Activated T-cell treated with anti-CD3 and anti-CD28 coated beads, Interleukin-2, amount 50 U/mL, for 72 hours (primary cell): ENCODE data around the gene XRCC6. TPM values are rescaled to one million over a fixed set of nuclear protein-coding genes. Genes with fewer than 3 reads are reported as not detected.
A peak's percentile ranks its signal among the peaks of the same experiment; 100 is the strongest.
"Not testable (repeated sequence)": the region's sequence is repeated elsewhere in the genome, so short reads cannot be mapped to it uniquely, and the experiment has no call there.

Experiments used
- ATAC-seq, 2 donors: fragments of 150-1000 bp; cut with Tn5 transposase; replicated peaks in 1 of 2; 2 replicates each; pipeline ENCODE4 v1.10.0; 2021; ENCODE audit warnings: moderate library complexity in 2 of 2, mild to moderate bottlenecking in 1 of 2
- DNase-seq, 2 donors: peaks; one replicate each; pipeline ENCODE4 v3.0.0; 2021 to 2022; ENCODE audit warnings: mixed read lengths in 1 of 2
- H3K27ac Mint-ChIP-seq: one replicate; pipeline ENCODE4 v1.8.0; 2022; ENCODE audit warnings: mild to moderate bottlenecking, moderate library complexity, mixed read lengths
- H3K27me3 Mint-ChIP-seq: one replicate; pipeline ENCODE4 v1.8.0; 2022; ENCODE audit warnings: low read depth, mixed read lengths
- H3K36me3 Mint-ChIP-seq, 2 donors: one replicate each; pipeline ENCODE4 v1.8.0; 2022; ENCODE audit warnings: mixed read lengths in 2 of 2, mild to moderate bottlenecking in 1 of 2; ENCODE audit not compliant: insufficient read depth in 2 of 2
- H3K4me1 Mint-ChIP-seq: one replicate; pipeline ENCODE4 v1.8.0; 2022; ENCODE audit warnings: low read depth, mixed read lengths
- H3K4me3 Mint-ChIP-seq, 2 donors: one replicate each; pipeline ENCODE4 v1.8.0; 2022; ENCODE audit warnings: mild to moderate bottlenecking in 2 of 2, mixed read lengths in 2 of 2, moderate library complexity in 2 of 2
- H3K9me3 Mint-ChIP-seq, 2 donors: one replicate each; pipeline ENCODE4 v1.8.0; 2022; ENCODE audit warnings: mixed read lengths in 2 of 2
- total RNA-seq, 2 donors: library from RNA; stranded (reverse); gene quantifications; one replicate each; pipeline ENCODE4 v1.2.3, GENCODE V29; 2022

The XRCC6 gene
- total RNA-seq = 100 to 1,000 TPM; 271 to 315 TPM

GRCh38 chr22:41621099-41621910 lies at the start of gene XRCC6:
TSS of gene XRCC6 (plus strand) at chr22:41621295. CDS start at chr22:41622005, 710 bp downstream.
- H3K27me3 Mint-ChIP-seq = no peaks in the 10 kb centered on the region
- no peaks in the 10 kb centered on the region for H3K9me3 Mint-ChIP-seq
- peak; percentile 99 to 100 for DNase-seq
- H3K4me3 Mint-ChIP-seq = peak within 1 kb of the TSS; percentile 95 to 99
- peak within 1 kb of the TSS; percentile 97 for H3K27ac Mint-ChIP-seq
- H3K4me1 Mint-ChIP-seq = peaks cover 55% of the 10 kb centered on the region
- peak; percentile 93 for ATAC-seq
- H3K36me3 Mint-ChIP-seq = peaks cover 7 to 16% of the 10 kb centered on the region in 2 donors

- ATAC-seq = no peak
- Mint-ChIP-seq H3K4me1 (no peaks in the 10 kb centered on the region), H3K27ac (no peak overlapping the region), H3K4me3 (no peak overlapping the region), H3K9me3 (no peaks in the 10 kb centered on the region), H3K27me3 (no peaks in the 10 kb centered on the region), H3K36me3 (no peaks in the 10 kb centered on the region)
- DNase-seq = no peak
Measured at GRCh38 chr22:41571786-41572185, 49.3 kb upstream of the XRCC6 start.

GRCh38 chr22:41572305-41572704 lies 48.8 kb upstream of the XRCC6 start:
- not testable (repeated sequence) for H3K27me3 Mint-ChIP-seq, H3K4me3 Mint-ChIP-seq, DNase-seq, H3K9me3 Mint-ChIP-seq, H3K4me1 Mint-ChIP-seq, H3K36me3 Mint-ChIP-seq, ATAC-seq, H3K27ac Mint-ChIP-seq

- ATAC-seq = no peak
- no peaks in the 10 kb centered on the region for H3K4me1 Mint-ChIP-seq
Measured at GRCh38 chr22:41573677-41574076, 47.4 kb upstream of the XRCC6 start.

GRCh38 chr22:41574847-41575381 lies 46.2 kb upstream of the XRCC6 start:
- Mint-ChIP-seq H3K27me3 (no peaks in the 10 kb centered on the region), H3K4me1 (no peaks in the 10 kb centered on the region), H3K4me3 (no peak overlapping the region), H3K36me3 (no peaks in the 10 kb centered on the region), H3K9me3 (no peaks in the 10 kb centered on the region), H3K27ac (no peak overlapping the region)
- DNase-seq (no peak), ATAC-seq (peak in 1 of 2 donors; percentile 15)

More at GRCh38 chr22:41573677-41574076, 47.4 kb upstream of the XRCC6 start:
- Mint-ChIP-seq H3K27ac (no peak overlapping the region), H3K27me3 (no peaks in the 10 kb centered on the region), H3K36me3 (no peaks in the 10 kb centered on the region), H3K9me3 (no peaks in the 10 kb centered on the region), H3K4me3 (no peak overlapping the region)
- DNase-seq = no peak

GRCh38 chr22:41575533-41575932 lies 45.6 kb upstream of the XRCC6 start:
- ATAC-seq (no peak), DNase-seq (no peak)
- H3K4me1 Mint-ChIP-seq = no peaks in the 10 kb centered on the region
- H3K27ac Mint-ChIP-seq = no peak overlapping the region
- no peak overlapping the region for H3K4me3 Mint-ChIP-seq
- H3K36me3 Mint-ChIP-seq = peaks cover 0 to 5% of the 10 kb centered on the region in 2 donors
- H3K27me3 Mint-ChIP-seq = no peaks in the 10 kb centered on the region
- no peaks in the 10 kb centered on the region for H3K9me3 Mint-ChIP-seq

- no peaks in the 10 kb centered on the region for H3K4me1 Mint-ChIP-seq
- DNase-seq = peak; percentile 37 to 42
- ATAC-seq = peak in 1 of 2 donors; percentile 50
- peaks cover 0 to 5% of the 10 kb centered on the region in 2 donors for H3K36me3 Mint-ChIP-seq
- H3K27ac Mint-ChIP-seq = peak overlapping the region; percentile 9
- no peaks in the 10 kb centered on the region for H3K27me3 Mint-ChIP-seq
- no peaks in the 10 kb centered on the region for H3K9me3 Mint-ChIP-seq
- no peak overlapping the region for H3K4me3 Mint-ChIP-seq
Measured at GRCh38 chr22:41576877-41577276, 44.2 kb upstream of the XRCC6 start.

- Mint-ChIP-seq H3K27ac (no peak overlapping the region), H3K27me3 (no peaks in the 10 kb centered on the region), H3K9me3 (no peaks in the 10 kb centered on the region), H3K4me1 (peaks cover 5% of the 10 kb centered on the region), H3K4me3 (no peak overlapping the region), H3K36me3 (peaks cover 0 to 10% of the 10 kb centered on the region in 2 donors)
- DNase-seq (no peak), ATAC-seq (no peak)
Measured at GRCh38 chr22:41578114-41578513, 43.0 kb upstream of the XRCC6 start.

- Mint-ChIP-seq H3K9me3 (no peaks in the 10 kb centered on the region), H3K36me3 (peaks cover 0 to 12% of the 10 kb centered on the region in 2 donors), H3K4me3 (no peak overlapping the region), H3K4me1 (peaks cover 5% of the 10 kb centered on the region), H3K27me3 (no peaks in the 10 kb centered on the region), H3K27ac (no peak overlapping the region)
- DNase-seq = no peak
- no peak for ATAC-seq
Measured at GRCh38 chr22:41578818-41579217, 42.3 kb upstream of the XRCC6 start.

GRCh38 chr22:41579297-41579996 lies 41.6 kb upstream of the XRCC6 start:
- H3K4me3 Mint-ChIP-seq = no peak overlapping the region
- no peak for ATAC-seq
- H3K27ac Mint-ChIP-seq = no peak overlapping the region
- no peaks in the 10 kb centered on the region for H3K9me3 Mint-ChIP-seq
- no peak for DNase-seq
- peaks cover 5% of the 10 kb centered on the region for H3K4me1 Mint-ChIP-seq
- no peaks in the 10 kb centered on the region for H3K27me3 Mint-ChIP-seq
- H3K36me3 Mint-ChIP-seq = peaks cover 0 to 12% of the 10 kb centered on the region in 2 donors

- Mint-ChIP-seq H3K9me3 (no peaks in the 10 kb centered on the region), H3K36me3 (peaks cover 0 to 12% of the 10 kb centered on the region in 2 donors), H3K4me1 (peaks cover 5% of the 10 kb centered on the region), H3K27ac (no peak overlapping the region), H3K27me3 (no peaks in the 10 kb centered on the region), H3K4me3 (no peak overlapping the region)
- DNase-seq (no peak), ATAC-seq (no peak)
Measured at GRCh38 chr22:41579997-41580355, 41.1 kb upstream of the XRCC6 start.

GRCh38 chr22:41582694-41583093 lies 38.4 kb upstream of the XRCC6 start:
- Mint-ChIP-seq H3K4me1 (peaks cover 7% of the 10 kb centered on the region), H3K4me3 (no peak overlapping the region), H3K36me3 (peaks cover 0 to 14% of the 10 kb centered on the region in 2 donors), H3K27ac (no peak overlapping the region), H3K27me3 (no peaks in the 10 kb centered on the region), H3K9me3 (no peaks in the 10 kb centered on the region)
- ATAC-seq (no peak), DNase-seq (no peak)

- Mint-ChIP-seq H3K36me3 (peaks cover 0 to 16% of the 10 kb centered on the region in 2 donors), H3K4me3 (no peak overlapping the region), H3K4me1 (peaks cover 23% of the 10 kb centered on the region), H3K27me3 (no peaks in the 10 kb centered on the region), H3K9me3 (no peaks in the 10 kb centered on the region), H3K27ac (no peak overlapping the region)
- ATAC-seq = no peak
- DNase-seq = no peak
Measured at GRCh38 chr22:41584881-41585280, 36.2 kb upstream of the XRCC6 start.
